GM12878 (cell line): ENCODE measurements around the gene CPNE5. TPM values are rescaled to one million over a fixed set of nuclear protein-coding genes. Genes with fewer than 3 reads are reported as not detected.

Experiments used
- ATAC-seq: fragments of 200-7000 bp; cut with Tn5 transposase; 3 replicates; pipeline ENCODE4 v1.9.1; 2020; ENCODE audit warnings: mild to moderate bottlenecking, moderate library complexity
- BruUV-seq: library from RNA; stranded (reverse); fragments of 400-500 nt; replicated peaks from 2 replicates; lab custom pipeline; 2021; lab: Mats Ljungman, UMichigan
- CTCF ChIA-PET: fragments of 300-600 bp; sonication (Branson Sonifier 250); formaldehyde crosslinking; extraction: SDS; loops from one replicate; lab custom pipeline; 2021; ENCODE audit warnings: inconsistent platforms; lab: Yijun Ruan, JAX
- POLR2A ChIA-PET: fragments of 350-600 bp; formaldehyde crosslinking; extraction: SDS; loops from one replicate; lab custom pipeline; 2021; ENCODE audit warnings: inconsistent platforms; lab: Charles Lee
- RAD21 ChIA-PET: fragments of 300-600 bp; sonication (Branson Sonifier 250); formaldehyde crosslinking; loops from one replicate; lab custom pipeline; 2023; ENCODE audit warnings: antibody characterized with exemption; ENCODE audit not compliant: unreplicated experiment; lab: Charles Lee
- SMC1A ChIA-PET: fragments of 300-600 bp; sonication (Branson Sonifier 250); formaldehyde crosslinking; loops from one replicate; lab custom pipeline; 2023; ENCODE audit not compliant: unreplicated experiment, uncharacterized antibody; lab: Charles Lee
- DNase-seq: peaks from one replicate; pipeline ENCODE4 v3.0.0-alpha.2; 2011; ENCODE audit warnings: low read depth, low spot score
- FAIRE-seq: peaks from 3 replicates; lab custom pipeline; 2011; peaks lifted over from hg19 to GRCh38; lab: Jason Lieb, UNC
- H2AFZ ChIP-seq: 2 replicates; pipeline ENCODE4 v1.6.0; 2011; ENCODE audit warnings: low read depth, low read length, control low read depth; ENCODE audit not compliant: control insufficient read depth
- H3K27ac ChIP-seq: 2 replicates; pipeline ENCODE4 v1.5.1; 2011; ENCODE audit warnings: control low read depth; ENCODE audit not compliant: control insufficient read depth, insufficient read depth
- H3K27me3 ChIP-seq, 2 experiments: replicated peaks in 1 of 2; 2 replicates each; pipeline versions ENCODE4 v1.6.0 to v1.6.1; 2011; ENCODE audit warnings: low read length in 1 of 2; ENCODE audit not compliant: control insufficient read depth in 2 of 2, insufficient read depth in 2 of 2
- H3K36me3 ChIP-seq, 2 experiments: 2 replicates each; pipeline ENCODE4 v1.5.1; 2011; ENCODE audit warnings: low read length in 1 of 2; ENCODE audit not compliant: control insufficient read depth in 2 of 2, insufficient read depth in 2 of 2
- H3K4me1 ChIP-seq: 2 replicates; pipeline ENCODE4 v1.6.1; 2011; ENCODE audit warnings: mild to moderate bottlenecking, low read length, moderate library complexity, mixed read lengths; ENCODE audit not compliant: control insufficient read depth, insufficient read depth
- H3K4me2 ChIP-seq: 2 replicates; pipeline ENCODE4 v1.6.0; 2011; ENCODE audit warnings: control low read depth; ENCODE audit not compliant: control insufficient read depth, insufficient read depth
- H3K4me3 ChIP-seq: fragments of 200-600 bp; sonication (generic); 2 replicates; pipeline ENCODE4 v1.5.1; 2016
- H3K79me2 ChIP-seq: 2 replicates; pipeline ENCODE4 v1.6.0; 2011; ENCODE audit warnings: low read length; ENCODE audit not compliant: control insufficient read depth, insufficient read depth
- H3K9ac ChIP-seq: 2 replicates; pipeline ENCODE4 v1.8.0; 2011; ENCODE audit warnings: low read length, control low read depth, mixed read lengths; ENCODE audit not compliant: control insufficient read depth, insufficient read depth
- H3K9me3 ChIP-seq: replicated peaks from 3 replicates; pipeline ENCODE4 v1.5.1; 2011; ENCODE audit warnings: mild to moderate bottlenecking, low read length; ENCODE audit not compliant: control insufficient read depth, insufficient read depth
- H4K20me1 ChIP-seq: 2 replicates; pipeline ENCODE4 v1.6.0; 2011; ENCODE audit not compliant: control insufficient read depth, insufficient read depth
- HDAC6 ChIP-seq: fragments of 200-600 bp; sonication (generic); IDR thresholded peaks from one replicate; pipeline ENCODE4 v1.8.0; 2017; ENCODE audit warnings: antibody characterized with exemption; ENCODE audit not compliant: unreplicated experiment
- JUNB ChIP-seq: IDR thresholded peaks from 2 replicates; pipeline ENCODE4 v1.6.1; 2016; ENCODE audit warnings: antibody characterized with exemption, mild to moderate bottlenecking
- SMC3 ChIP-seq: IDR thresholded peaks from 2 replicates; pipeline ENCODE4 v1.6.1; 2011; ENCODE audit warnings: low read length, improper control_type of control experiment, borderline replicate concordance
- TCF12 ChIP-seq: IDR thresholded peaks from 2 replicates; pipeline ENCODE4 v1.6.1; 2011; ENCODE audit warnings: low read depth, mild to moderate bottlenecking, low read length
- USF1 ChIP-seq: IDR thresholded peaks from 2 replicates; pipeline ENCODE4 v1.6.1; 2011; ENCODE audit warnings: borderline replicate concordance, low read depth, mild to moderate bottlenecking, moderate library complexity, mixed read lengths, low read length; ENCODE audit not compliant: insufficient read depth; ENCODE audit errors: extremely low read length
- YBX1 ChIP-seq: fragments of 450-650 bp; IDR thresholded peaks from 2 replicates; pipeline ENCODE4 v1.6.1; 2016; ENCODE audit warnings: antibody characterized with exemption
- YY1 ChIP-seq: IDR thresholded peaks from 2 replicates; pipeline ENCODE4 v1.6.1; 2011; ENCODE audit warnings: low read depth, mild to moderate bottlenecking, low read length
- ZNF687 ChIP-seq: fragments of 450-650 bp; IDR thresholded peaks from 2 replicates; pipeline ENCODE4 v1.6.1; 2017; ENCODE audit warnings: mild to moderate bottlenecking, moderate library complexity
- WGBS: methylation state at CpG from one replicate; pipeline ENCODE4 v1.1.6; 2016; ENCODE audit warnings: low lambda C conversion rate; ENCODE audit not compliant: insufficient replicate concordance, insufficient coverage; ENCODE audit errors: missing lambda C conversion rate; 5-methylcytosine and 5-hydroxymethylcytosine counted together
- in situ Hi-C: fragments of 300-500 bp; cut with MboI; formaldehyde crosslinking; loops from 9 replicates; pipeline ENCODE4 v1.14.3; 2018; ENCODE audit warnings: mixed read lengths
- intact Hi-C: fragments of 100-400 bp; cut with micrococcal nuclease; formaldehyde crosslinking; loops from one replicate; pipeline ENCODE4 v1.14.2; 2022; ENCODE audit not compliant: unreplicated experiment
- polyA plus RNA-seq, 11 experiments: library from polyadenylated mRNA; depleted of rRNA in 4 of 11; unstranded in 6 of 11; stranded (reverse) in 5 of 11; fragments of >200 nt; fragmentation: Nextera tagmentation in 4 of 11; fragmentation: Illumina TruSeq in 1 of 11; extraction: Ambion mirVana in 4 of 11; extraction: Trizol in 1 of 11; gene quantifications; 1 replicate in 1 of 11; 2 replicates in 10 of 11; pipeline versions ENCODE4 v1.2.1 to v1.2.3, GENCODE V29; 2011 to 2016; ENCODE audit warnings: inconsistent platforms in 2 of 11, missing spikeins in 2 of 11, low read depth in 1 of 11
- total RNA-seq, 4 experiments: library from RNA; depleted of rRNA in 3 of 4; stranded (reverse); fragments of >200 nt in 3 of 4; fragmentation: Illumina TruSeq in 1 of 4; extraction: Trizol in 1 of 4; gene quantifications; 2 replicates each; pipeline versions ENCODE4 v1.2.1 to v1.2.3, GENCODE V29; 2013 to 2021

Gene CPNE5
- total and polyA plus RNA-seq, 10 of the 15 experiments (the other 5 are each of a cell fraction or from before 2014, with no cell fraction given), result 2.4 to 39.1 (median 18.2) TPM

DNA sequence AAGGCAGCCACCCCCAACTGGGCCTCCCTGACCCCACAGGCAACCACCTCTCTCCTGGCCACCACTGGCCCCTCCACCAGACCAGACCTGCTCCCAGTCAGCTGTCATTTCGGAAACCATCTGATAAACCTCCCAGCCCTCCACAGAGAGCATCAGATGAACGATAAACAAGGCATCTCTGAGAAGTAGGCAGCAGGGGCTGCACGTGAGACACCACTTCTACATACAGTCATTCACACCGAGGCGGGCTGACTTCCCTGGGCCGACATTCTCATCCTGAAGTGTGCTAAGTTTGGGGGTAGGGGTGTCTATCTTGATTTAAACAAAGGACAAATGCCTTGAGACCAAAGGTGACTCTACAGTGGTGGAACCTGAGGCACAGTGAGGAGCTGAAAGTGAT is 13.8 kb downstream of the CPNE5 start:
- H3K9me3 ChIP-seq, result no peaks in the 10 kb centered on the region
- H3K27me3 ChIP-seq, result no peaks in the 10 kb centered on the region
- H3K4me2 ChIP-seq, result no peak overlapping the region
- ATAC-seq (no peak), DNase-seq (no peak), FAIRE-seq (no peak)
- in situ Hi-C loops, result no loop called here
- ChIA-PET CTCF (no interaction called here), SMC1A (interaction anchor here (1.0 kb wide), 1 partner anchor 9 kb away, joined by 3 read pairs; no protein-coding TSS in a partner anchor)
- no peaks in the 10 kb centered on the region for H3K36me3 ChIP-seq
- no peaks in the 10 kb centered on the region for H3K79me2 ChIP-seq
- H3K27ac ChIP-seq, result no peak overlapping the region
- 17% methylated on average over 6 of the region's 6 CpGs for WGBS
- TF ChIP-seq YY1 (no peak), HDAC6 (no peak), YBX1 (no peak), ZNF687 (no peak), JUNB (no peak), TCF12 (no peak), SMC3 (no peak), USF1 (no peak)
- TF ChIP-seq, all 136 proteins: peak for 0
- RAD21 ChIA-PET, result no interaction called here
- Histone ChIP-seq H4K20me1 (no peaks in the 10 kb centered on the region), H3K4me3 (no peak overlapping the region), H3K9ac (no peak overlapping the region), H2AFZ (no peak overlapping the region), H3K4me1 (no peaks in the 10 kb centered on the region)
- intact Hi-C loops, result no loop called here
- no TSS peak for BruUV-seq
- POLR2A ChIA-PET, result no interaction called here
